Tibial artery (tissue), 4 donors: ENCODE data around the gene RFPL3.

Experiments used
- DNase-seq, 2 donors: peaks; one replicate each; pipeline ENCODE4 v3.0.0-alpha.2; 2019
- H3K27ac ChIP-seq, 2 donors: fragments of 200-600 bp; sonication (generic) in 1 of 2; 1 replicate in 1 of 2; 2 replicates in 1 of 2; pipeline ENCODE4 v1.5.1; 2018 to 2019; ENCODE audit warnings: mild to moderate bottlenecking in 1 of 2
- H3K27me3 ChIP-seq, 2 donors: fragments of 200-600 bp; sonication (generic) in 1 of 2; one replicate each; pipeline versions ENCODE4 v1.5.1 to v1.6.0; 2016 to 2019
- H3K36me3 ChIP-seq, 3 donors: fragments of 200-600 bp; sonication (generic) in 2 of 3; one replicate each; pipeline ENCODE4 v1.5.1; 2016 to 2019; ENCODE audit warnings: mild to moderate bottlenecking in 2 of 3
- H3K4me1 ChIP-seq, 4 donors: fragments of 200-600 bp; sonication (generic) in 2 of 4; 1 replicate in 3 of 4; 2 replicates in 1 of 4; pipeline ENCODE4 v1.5.1; 2016 to 2019
- H3K4me3 ChIP-seq, 2 donors: fragments of 200-600 bp; sonication (generic) in 1 of 2; 1 replicate in 1 of 2; 2 replicates in 1 of 2; pipeline ENCODE4 v1.5.1; 2018 to 2019; ENCODE audit warnings: mild to moderate bottlenecking in 2 of 2
- H3K9me3 ChIP-seq, 3 donors: fragments of 200-600 bp; sonication (generic) in 1 of 3; one replicate each; pipeline ENCODE4 v1.5.1; 2016 to 2019
- intact Hi-C: fragments of 100-400 bp; cut with DNase I; formaldehyde crosslinking; loops from one replicate; pipeline ENCODE4 v1.15.0; 2023; ENCODE audit warnings: low total_unique reads
- TF ChIP-seq, protein P1 (sequence below), 2 experiments: fragments of 200-600 bp in 1 of 2; fragments of 450-650 bp in 1 of 2; IDR thresholded peaks; one replicate each; pipeline ENCODE4 v1.5.1; 2017 to 2019; ENCODE audit warnings: antibody characterized with exemption in 2 of 2, mild to moderate bottlenecking in 1 of 2, moderate library complexity in 1 of 2

The RFPL3 gene

DNA sequence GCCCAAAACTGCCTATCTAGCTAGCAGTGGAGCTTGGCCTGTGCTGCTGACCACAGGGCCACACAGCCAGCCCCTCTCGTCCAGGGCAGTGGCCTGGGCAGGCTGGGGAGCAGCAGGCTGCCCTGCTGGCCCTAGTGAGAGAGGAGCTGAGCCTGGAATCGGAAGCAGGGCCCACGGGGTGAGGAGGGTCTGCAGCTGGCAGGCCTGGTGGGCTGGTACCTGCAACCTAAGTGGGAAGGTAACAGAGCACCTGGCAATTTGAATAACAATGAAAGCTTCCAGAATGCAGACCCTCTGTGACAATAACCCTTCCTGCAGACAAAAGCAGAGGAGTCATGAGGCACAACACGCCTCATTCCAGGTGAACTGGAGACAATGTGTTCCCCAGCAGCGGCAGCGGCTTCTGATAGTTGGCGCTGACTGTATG is 31.8 kb upstream of the RFPL3 start:
- no peaks in the 10 kb centered on the region for H3K9me3 ChIP-seq
- no peaks in the 10 kb centered on the region for H3K27me3 ChIP-seq
- peak in 1 of 2 donors; percentile 19 for DNase-seq
- H3K36me3 ChIP-seq, result no peaks in the 10 kb centered on the region
- TF ChIP-seq, protein P1, sequence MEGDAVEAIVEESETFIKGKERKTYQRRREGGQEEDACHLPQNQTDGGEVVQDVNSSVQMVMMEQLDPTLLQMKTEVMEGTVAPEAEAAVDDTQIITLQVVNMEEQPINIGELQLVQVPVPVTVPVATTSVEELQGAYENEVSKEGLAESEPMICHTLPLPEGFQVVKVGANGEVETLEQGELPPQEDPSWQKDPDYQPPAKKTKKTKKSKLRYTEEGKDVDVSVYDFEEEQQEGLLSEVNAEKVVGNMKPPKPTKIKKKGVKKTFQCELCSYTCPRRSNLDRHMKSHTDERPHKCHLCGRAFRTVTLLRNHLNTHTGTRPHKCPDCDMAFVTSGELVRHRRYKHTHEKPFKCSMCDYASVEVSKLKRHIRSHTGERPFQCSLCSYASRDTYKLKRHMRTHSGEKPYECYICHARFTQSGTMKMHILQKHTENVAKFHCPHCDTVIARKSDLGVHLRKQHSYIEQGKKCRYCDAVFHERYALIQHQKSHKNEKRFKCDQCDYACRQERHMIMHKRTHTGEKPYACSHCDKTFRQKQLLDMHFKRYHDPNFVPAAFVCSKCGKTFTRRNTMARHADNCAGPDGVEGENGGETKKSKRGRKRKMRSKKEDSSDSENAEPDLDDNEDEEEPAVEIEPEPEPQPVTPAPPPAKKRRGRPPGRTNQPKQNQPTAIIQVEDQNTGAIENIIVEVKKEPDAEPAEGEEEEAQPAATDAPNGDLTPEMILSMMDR (IDR thresholded peaks at IDR 0.05), result no peak
- no peak overlapping the region for H3K4me3 ChIP-seq
- no peak overlapping the region for H3K27ac ChIP-seq
- no peaks in the 10 kb centered on the region for H3K4me1 ChIP-seq
- intact Hi-C loops, result no loop called here

DNA sequence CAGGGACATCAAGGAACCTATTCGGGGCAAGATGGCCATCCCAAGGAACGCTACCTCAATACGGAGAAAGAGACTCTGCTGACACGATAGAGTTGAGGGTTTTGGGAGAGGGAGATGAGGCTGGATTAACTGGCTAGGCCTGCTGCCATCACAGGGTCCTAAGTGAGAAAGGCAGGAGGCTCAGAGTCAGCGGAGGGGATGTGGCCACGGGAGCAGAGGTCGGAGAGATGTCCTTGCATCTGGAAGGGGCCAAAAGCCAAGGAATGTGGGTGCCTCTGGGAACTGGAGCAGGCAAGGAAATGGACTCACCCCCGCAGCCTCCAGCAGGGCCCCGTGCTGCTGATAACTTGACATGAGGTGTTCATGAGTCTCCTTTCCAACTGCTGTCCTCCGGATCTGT is 31.0 kb upstream of the RFPL3 start:
- intact Hi-C loops, result no loop called here
- peak in 1 of 2 donors; percentile 24 for DNase-seq

DNA sequence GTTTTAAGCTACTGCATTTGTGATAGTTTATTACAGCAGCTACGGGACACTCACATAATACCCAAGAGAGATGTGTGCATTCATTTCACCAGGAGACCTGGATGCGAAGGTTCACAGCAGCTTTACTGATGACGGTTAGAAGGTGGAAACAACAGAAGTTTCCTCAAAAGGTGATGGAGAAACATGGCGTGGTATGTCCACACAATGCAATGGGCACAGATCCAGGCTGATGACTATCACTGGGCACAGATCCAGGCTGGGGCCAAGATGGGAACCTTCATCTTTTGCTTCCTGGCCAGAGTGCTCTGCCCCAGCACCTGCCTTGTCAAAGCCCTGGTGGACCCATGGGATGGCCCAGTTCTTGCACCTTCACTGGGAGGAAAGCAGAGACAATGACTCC is 30.6 kb upstream of the RFPL3 start:
- TF ChIP-seq, protein P1 (IDR thresholded peaks at IDR 0.05), result no peak
- Histone ChIP-seq H3K27me3 (peaks cover 0 to 10% of the 10 kb centered on the region in 2 donors), H3K4me1 (no peaks in the 10 kb centered on the region), H3K4me3 (no peak overlapping the region), H3K9me3 (no peaks in the 10 kb centered on the region), H3K27ac (no peak overlapping the region), H3K36me3 (no peaks in the 10 kb centered on the region)
- intact Hi-C loops, result no loop called here
- peak in 1 of 2 donors; percentile 25 for DNase-seq

More for the DNA sequence above, 31.0 kb upstream of the RFPL3 start:
- Histone ChIP-seq H3K36me3 (no peaks in the 10 kb centered on the region), H3K4me3 (no peak overlapping the region), H3K9me3 (no peaks in the 10 kb centered on the region), H3K4me1 (no peaks in the 10 kb centered on the region), H3K27me3 (peaks cover 0 to 6% of the 10 kb centered on the region in 2 donors), H3K27ac (no peak overlapping the region)
- TF ChIP-seq, protein P1 (IDR thresholded peaks at IDR 0.05), result no peak

DNA sequence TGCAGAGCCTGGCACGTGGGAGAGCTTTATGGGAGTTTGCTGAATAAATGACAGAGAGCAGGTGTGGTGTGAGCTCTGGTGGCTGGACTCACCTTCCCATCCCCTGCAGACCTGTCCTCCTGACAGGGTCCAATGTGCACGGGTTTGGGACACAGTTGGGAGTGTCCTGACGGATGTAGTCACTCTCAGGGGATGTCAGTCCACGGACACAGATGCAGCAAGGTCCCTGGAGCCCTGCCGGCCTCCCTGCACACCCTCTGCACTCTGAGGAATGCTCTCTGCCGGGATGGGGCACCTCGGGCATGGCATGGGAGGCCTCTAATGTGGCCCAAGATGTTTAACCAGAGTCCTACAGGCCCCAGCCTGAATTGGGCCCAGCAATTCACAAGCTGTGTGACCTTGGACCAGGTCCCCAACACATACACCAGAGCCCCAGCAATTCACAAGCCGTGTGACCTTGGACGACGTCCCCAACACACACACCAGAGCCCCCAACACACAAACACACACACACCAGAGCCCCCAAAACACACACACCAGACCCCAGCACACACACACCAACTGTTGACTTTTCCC is 30.0 kb upstream of the RFPL3 start:
- Histone ChIP-seq H3K36me3 (no peaks in the 10 kb centered on the region), H3K27me3 (peaks cover 0 to 16% of the 10 kb centered on the region in 2 donors), H3K9me3 (no peaks in the 10 kb centered on the region), H3K27ac (no peak overlapping the region), H3K4me3 (no peak overlapping the region), H3K4me1 (no peaks in the 10 kb centered on the region)
- TF ChIP-seq, protein P1 (IDR thresholded peaks at IDR 0.05), result no peak
- intact Hi-C loops, result no loop called here
- DNase-seq, result peak in 1 of 2 donors; percentile 42

DNA sequence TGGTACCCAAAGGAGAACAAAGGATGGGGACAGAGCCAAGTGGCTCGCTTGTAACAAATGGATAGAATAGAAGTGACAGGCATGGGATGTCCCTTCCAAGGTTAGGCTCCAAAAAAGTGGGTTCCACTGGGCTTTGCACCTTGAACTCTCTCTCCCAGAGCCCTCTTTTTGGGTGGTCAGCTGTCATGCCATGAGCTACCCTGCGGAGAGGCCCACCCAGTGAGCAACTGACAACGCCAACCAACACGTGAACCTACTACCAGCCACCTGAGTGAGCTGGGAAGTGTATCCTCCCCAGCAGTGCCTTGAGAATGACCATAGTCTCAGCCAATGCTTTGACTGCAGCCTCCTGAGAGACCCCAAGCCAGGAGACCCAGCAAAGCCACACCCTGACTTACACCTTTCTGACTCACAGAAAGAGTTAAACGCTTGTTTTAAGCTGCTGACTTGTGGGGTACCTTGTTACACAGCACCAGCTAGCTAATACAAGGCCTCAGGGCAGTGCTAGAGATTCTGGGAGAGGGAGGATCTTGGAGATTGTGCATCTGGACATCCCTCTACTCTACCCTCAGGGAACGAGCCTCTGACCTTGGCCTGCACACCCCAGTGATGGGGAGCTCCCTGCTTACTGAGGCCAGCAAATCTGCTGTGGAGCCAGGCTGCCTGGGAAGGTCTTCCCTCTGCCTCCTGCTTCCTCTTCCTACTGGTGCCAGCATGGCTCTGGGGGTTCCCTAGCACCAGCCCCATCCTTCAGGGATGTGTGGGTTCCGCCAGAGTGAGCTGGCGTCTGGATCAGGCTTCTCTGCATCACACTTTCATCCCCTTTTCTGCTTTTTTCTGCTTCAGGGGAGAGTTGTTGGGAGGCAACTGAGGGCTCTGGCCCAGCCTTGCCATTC is 29.1 kb upstream of the RFPL3 start:
- no peak overlapping the region for H3K27ac ChIP-seq
- peak in 1 of 2 donors; percentile 28 for DNase-seq
- H3K36me3 ChIP-seq, result no peaks in the 10 kb centered on the region
- no peaks in the 10 kb centered on the region for H3K9me3 ChIP-seq
- H3K27me3 ChIP-seq, result peaks cover 0 to 24% of the 10 kb centered on the region in 2 donors
- no peak overlapping the region for H3K4me3 ChIP-seq
- TF ChIP-seq, protein P1 (IDR thresholded peaks at IDR 0.05), result no peak
- H3K4me1 ChIP-seq, result no peaks in the 10 kb centered on the region
- intact Hi-C loops, result no loop called here
